PC-9 (cell line): ENCODE measurements around the gene KRT73.

Experiments used
- EZH2 ChIP-seq: fragments of 200-600 bp; sonication (generic); IDR thresholded peaks from 2 replicates; pipeline ENCODE4 v1.8.0; 2017; ENCODE audit warnings: antibody characterized with exemption, low read depth
- TF ChIP-seq, protein P1 (sequence below): fragments of 200-600 bp; sonication (generic); conservative IDR thresholded peaks from 2 replicates; pipeline ENCODE4 v1.6.1; 2017; ENCODE audit warnings: mixed run types, antibody characterized with exemption, mild to moderate bottlenecking, moderate library complexity

DNA sequence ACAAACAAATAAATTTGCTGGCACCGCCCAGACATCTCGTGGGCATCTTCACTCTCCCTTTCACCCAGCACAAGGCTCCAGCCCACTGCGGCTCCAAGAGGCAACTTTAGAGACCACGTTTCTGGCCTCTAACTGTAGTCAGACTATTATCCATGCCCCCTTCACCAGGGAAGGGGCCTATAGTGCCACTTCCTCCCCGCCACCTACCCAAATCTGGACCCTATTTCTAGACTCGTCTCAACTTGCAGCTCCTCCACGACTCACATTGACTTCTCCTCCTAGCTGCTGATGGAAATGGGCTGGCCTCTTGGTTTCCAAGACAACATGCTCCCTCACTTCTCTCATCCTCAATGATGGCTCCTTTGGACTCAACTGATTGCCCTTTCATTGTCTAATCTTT lies 49.6 kb upstream of the KRT73 start:
- TF ChIP-seq, protein P1, sequence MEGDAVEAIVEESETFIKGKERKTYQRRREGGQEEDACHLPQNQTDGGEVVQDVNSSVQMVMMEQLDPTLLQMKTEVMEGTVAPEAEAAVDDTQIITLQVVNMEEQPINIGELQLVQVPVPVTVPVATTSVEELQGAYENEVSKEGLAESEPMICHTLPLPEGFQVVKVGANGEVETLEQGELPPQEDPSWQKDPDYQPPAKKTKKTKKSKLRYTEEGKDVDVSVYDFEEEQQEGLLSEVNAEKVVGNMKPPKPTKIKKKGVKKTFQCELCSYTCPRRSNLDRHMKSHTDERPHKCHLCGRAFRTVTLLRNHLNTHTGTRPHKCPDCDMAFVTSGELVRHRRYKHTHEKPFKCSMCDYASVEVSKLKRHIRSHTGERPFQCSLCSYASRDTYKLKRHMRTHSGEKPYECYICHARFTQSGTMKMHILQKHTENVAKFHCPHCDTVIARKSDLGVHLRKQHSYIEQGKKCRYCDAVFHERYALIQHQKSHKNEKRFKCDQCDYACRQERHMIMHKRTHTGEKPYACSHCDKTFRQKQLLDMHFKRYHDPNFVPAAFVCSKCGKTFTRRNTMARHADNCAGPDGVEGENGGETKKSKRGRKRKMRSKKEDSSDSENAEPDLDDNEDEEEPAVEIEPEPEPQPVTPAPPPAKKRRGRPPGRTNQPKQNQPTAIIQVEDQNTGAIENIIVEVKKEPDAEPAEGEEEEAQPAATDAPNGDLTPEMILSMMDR: no peak
- no peak for TF ChIP-seq EZH2
